ENCODE data around the gene NSUN6.
"Not testable (repeated sequence)": the region's sequence is repeated elsewhere in the genome, so short reads cannot be mapped to it uniquely, and the experiment has no call there.

Gene NSUN6

DNA sequence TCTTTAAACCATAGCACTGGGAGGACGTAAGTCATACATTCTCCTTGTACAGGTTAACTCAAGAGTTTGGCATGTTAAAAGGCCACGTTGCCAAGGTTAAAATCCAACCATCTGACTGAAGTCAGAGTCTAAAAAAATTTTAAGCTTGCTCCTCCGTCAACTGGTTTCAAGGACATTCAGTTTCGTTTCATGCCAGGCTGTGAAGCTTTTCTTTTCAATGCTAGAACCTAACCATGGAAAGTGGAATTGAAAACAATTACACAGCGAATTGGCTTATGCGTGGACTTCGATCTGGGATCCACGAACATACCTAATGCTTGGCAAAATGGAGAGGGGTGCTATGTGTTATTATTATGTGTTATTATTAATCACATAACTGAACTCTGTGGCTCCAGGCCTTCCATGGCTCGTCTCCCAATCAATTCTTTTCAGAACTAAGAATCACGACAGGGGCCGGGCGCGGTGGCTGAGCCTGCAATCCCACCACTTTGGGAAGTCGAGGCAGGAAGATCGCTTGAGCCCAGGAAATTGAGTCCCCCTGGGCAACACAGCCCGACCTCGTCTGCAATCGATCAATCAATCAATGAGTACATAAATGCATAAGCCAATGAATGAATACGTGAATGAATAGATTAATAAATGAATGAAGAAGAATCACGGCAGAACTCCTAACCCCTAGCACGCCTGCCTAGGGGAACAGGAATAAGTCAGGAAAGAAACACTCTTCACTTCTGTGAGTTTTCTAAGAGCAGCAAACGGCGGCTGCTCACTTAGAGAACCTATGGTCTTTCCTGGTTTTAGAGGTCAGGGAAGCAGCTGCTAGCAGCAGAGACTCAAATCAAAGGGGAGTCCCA, 7.1 kb upstream of the NSUN6 start:
- Histone ChIP-seq H3K4me3 (ENCODE audit: low read length) (peak overlapping the region; percentile 79), H3K36me3 (ENCODE audit: insufficient read depth, low read length) (no peaks in the 10 kb centered on the region), H3K4me1 (ENCODE audit: control insufficient read depth, insufficient read depth, low read length) (peaks cover 12% of the 10 kb centered on the region), H3K27me3 (ENCODE audit: control insufficient read depth, insufficient read depth, low read length) (no peaks in the 10 kb centered on the region), H3K9me3 (replicated peaks; ENCODE audit: low read length) (no peaks in the 10 kb centered on the region), H3K4me2 (ENCODE audit: low read length) (peak overlapping the region; percentile 86), H3K9ac (ENCODE audit: low read depth, low read length) (peak overlapping the region; percentile 93)

DNA sequence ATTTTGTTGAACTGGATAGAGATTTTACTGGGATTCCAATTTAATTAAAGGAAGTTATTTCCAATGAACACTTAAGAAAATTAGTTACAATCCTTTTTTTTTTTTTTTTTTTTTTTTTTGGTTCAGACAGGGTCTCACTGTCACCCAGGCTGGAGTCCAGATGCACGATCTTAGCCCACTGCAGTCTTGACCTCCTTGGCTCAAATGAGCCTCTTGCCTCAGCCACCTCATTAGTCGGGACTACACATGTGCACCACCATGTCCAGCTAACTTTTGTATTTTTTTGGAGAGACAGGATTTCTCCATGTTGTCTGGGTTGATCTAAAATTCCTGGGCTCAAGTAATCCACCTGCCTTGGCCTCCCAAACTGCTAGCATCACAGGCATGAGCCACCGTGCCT, 5.3 kb upstream of the NSUN6 start:
- no peaks in the 10 kb centered on the region for H3K9me3 ChIP-seq (replicated peaks; ENCODE audit: low read length)
- H3K36me3 ChIP-seq (ENCODE audit: insufficient read depth, low read length): no peaks in the 10 kb centered on the region
- H3K4me3 ChIP-seq (ENCODE audit: low read length): no peak overlapping the region
- H3K4me2 ChIP-seq (ENCODE audit: low read length): no peak overlapping the region
- H3K9ac ChIP-seq (ENCODE audit: low read depth, low read length): no peak overlapping the region
- peaks cover 11% of the 10 kb centered on the region for H3K4me1 ChIP-seq (ENCODE audit: control insufficient read depth, insufficient read depth, low read length)
- no peaks in the 10 kb centered on the region for H3K27me3 ChIP-seq (ENCODE audit: control insufficient read depth, insufficient read depth, low read length)

DNA sequence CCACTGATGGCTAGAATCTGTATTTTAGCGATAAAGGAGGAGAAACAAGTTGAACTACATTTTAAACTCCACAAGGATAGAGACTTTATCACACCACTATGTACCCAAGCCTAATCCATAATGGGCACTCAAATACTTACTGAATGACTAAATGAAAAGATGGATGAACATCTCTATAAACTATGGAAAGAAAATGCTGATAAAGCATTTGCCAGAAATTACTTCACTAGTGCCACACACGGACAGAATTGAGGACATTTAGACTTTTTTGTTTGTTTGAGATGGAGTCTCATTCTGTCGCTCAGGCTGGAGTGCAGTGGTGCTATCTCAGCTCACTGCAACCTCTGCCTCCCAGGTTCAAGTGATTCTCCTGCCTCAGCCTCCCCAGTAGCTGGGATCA, 1.7 kb upstream of the NSUN6 start:
- Histone ChIP-seq H3K4me3 (ENCODE audit: low read length) (no peak overlapping the region), H3K27me3 (ENCODE audit: control insufficient read depth, insufficient read depth, low read length) (no peaks in the 10 kb centered on the region), H3K4me1 (ENCODE audit: control insufficient read depth, insufficient read depth, low read length) (peaks cover 21% of the 10 kb centered on the region), H3K4me2 (ENCODE audit: low read length) (no peak overlapping the region), H3K9me3 (replicated peaks; ENCODE audit: low read length) (no peaks in the 10 kb centered on the region), H3K9ac (ENCODE audit: low read depth, low read length) (no peak overlapping the region), H3K36me3 (ENCODE audit: insufficient read depth, low read length) (no peaks in the 10 kb centered on the region)

DNA sequence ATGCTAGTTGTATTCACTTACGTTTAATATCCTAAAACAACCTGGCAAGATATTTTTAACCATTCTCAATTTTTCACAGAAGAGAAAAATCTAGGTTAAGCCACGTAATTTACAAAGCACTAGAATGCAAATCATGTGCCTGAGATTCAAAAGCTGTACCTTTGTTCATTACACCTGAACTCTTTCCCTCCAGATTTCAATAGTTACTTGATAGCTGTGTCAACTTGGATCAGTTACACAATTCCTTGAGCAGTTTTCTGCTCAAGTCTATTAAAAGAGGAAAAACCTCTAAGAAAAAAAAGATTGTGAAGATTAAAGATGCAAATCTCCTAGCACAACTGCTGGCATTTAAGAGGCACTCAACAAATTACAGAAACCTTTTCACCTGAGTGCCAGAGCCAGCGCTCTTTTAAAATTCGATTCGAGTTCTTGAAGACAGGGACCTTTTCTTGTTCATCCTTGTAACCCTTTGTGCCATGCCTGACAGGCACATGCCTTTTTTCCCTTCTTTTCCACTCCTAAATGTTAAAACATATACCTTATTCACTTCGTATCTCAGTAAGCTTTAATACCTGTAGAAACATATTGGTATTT, 886 bp downstream of the NSUN6 start:
- Histone ChIP-seq H3K4me3 (ENCODE audit: low read length) (peak overlapping the region; percentile 77), H3K9me3 (replicated peaks; ENCODE audit: low read length) (no peaks in the 10 kb centered on the region), H3K27me3 (ENCODE audit: control insufficient read depth, insufficient read depth, low read length) (no peaks in the 10 kb centered on the region), H3K4me2 (ENCODE audit: low read length) (peak overlapping the region; percentile 98), H3K36me3 (ENCODE audit: insufficient read depth, low read length) (no peaks in the 10 kb centered on the region), H3K4me1 (ENCODE audit: control insufficient read depth, insufficient read depth, low read length) (peaks cover 16% of the 10 kb centered on the region), H3K9ac (ENCODE audit: low read depth, low read length) (peak overlapping the region; percentile 81)

DNA sequence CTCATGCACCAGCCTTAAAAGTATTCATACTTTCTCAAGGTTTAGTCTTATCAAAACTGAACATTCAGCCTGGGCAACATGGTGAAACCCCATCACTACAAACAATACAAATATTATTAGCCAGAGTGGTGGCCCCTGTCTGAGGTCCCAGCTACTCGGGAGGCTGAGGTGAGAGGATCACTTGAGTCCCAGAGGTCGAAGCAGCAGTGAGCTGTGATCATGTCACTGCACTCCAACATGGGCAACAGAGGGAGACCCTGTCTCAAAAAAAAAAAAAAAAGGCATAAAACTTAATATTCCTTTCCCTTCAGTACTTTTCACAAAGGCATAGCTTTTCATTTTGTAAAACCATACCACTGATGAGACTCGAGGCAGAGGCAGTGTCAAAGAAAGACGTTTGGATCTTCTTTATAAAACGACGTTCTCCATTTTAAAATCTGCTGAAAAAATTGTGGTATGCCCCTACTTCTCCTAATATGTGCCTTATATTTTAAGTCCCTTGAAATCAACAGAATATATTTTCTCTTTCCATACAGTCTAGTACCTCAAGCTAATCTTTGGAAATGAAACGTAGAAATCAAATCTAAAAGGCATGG, 1.9 kb downstream of the NSUN6 start:
- no peak overlapping the region for H3K4me3 ChIP-seq (ENCODE audit: low read length)
- H3K36me3 ChIP-seq (ENCODE audit: insufficient read depth, low read length): no peaks in the 10 kb centered on the region
- H3K4me2 ChIP-seq (ENCODE audit: low read length): peak overlapping the region; percentile 98
- peaks cover 16% of the 10 kb centered on the region for H3K4me1 ChIP-seq (ENCODE audit: control insufficient read depth, insufficient read depth, low read length)
- H3K9me3 ChIP-seq (replicated peaks; ENCODE audit: low read length): no peaks in the 10 kb centered on the region
- H3K27me3 ChIP-seq (ENCODE audit: control insufficient read depth, insufficient read depth, low read length): no peaks in the 10 kb centered on the region
- H3K9ac ChIP-seq (ENCODE audit: low read depth, low read length): peak overlapping the region; percentile 81

DNA sequence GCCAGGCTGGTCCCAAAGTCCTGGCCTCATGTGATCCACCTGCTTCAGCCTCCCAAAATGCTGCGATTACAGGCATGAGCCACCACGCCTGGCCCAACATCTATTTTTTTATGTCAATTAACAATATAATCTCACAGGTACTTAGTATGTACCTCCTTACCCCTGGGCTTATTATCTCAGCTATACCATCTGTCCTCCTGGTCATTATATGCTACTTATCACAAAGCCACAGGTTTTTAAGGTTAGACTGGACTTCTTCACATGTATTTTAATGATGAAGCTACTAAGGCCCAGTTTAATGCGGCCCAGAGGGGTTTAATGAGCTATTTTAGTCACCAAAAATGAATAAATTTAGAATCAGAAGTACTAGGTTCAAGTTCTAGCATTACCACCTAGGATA, 3.4 kb downstream of the NSUN6 start:
- Histone ChIP-seq H3K9me3 (replicated peaks; ENCODE audit: low read length) (no peaks in the 10 kb centered on the region), H3K9ac (ENCODE audit: low read depth, low read length) (no peak overlapping the region), H3K36me3 (ENCODE audit: insufficient read depth, low read length) (no peaks in the 10 kb centered on the region), H3K4me2 (ENCODE audit: low read length) (no peak overlapping the region), H3K27me3 (ENCODE audit: control insufficient read depth, insufficient read depth, low read length) (no peaks in the 10 kb centered on the region), H3K4me1 (ENCODE audit: control insufficient read depth, insufficient read depth, low read length) (peaks cover 16% of the 10 kb centered on the region), H3K4me3 (ENCODE audit: low read length) (no peak overlapping the region)

DNA sequence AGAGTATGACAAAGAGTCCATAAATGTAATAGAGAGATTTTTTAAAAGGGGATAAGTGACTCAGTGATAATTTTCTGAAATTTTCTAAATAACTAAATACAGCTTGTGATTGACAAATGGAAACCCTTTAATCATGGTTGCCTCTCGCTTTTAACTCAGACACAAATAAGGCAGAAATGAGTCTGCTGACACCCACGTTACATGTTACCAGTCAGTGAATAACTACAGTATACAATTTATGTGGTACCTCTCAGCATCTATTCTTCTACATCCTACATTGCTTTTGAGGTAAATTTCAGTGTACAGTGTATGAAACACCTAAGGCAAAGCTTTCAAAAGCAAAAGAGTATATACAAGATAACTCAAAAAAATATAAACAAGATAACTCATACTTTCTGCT, 4.2 kb downstream of the NSUN6 start:
- H3K4me3 ChIP-seq (ENCODE audit: low read length): no peak overlapping the region
- no peak overlapping the region for H3K9ac ChIP-seq (ENCODE audit: low read depth, low read length)
- H3K4me1 ChIP-seq (ENCODE audit: control insufficient read depth, insufficient read depth, low read length): peaks cover 16% of the 10 kb centered on the region
- no peaks in the 10 kb centered on the region for H3K27me3 ChIP-seq (ENCODE audit: control insufficient read depth, insufficient read depth, low read length)
- no peaks in the 10 kb centered on the region for H3K36me3 ChIP-seq (ENCODE audit: insufficient read depth, low read length)
- no peak overlapping the region for H3K4me2 ChIP-seq (ENCODE audit: low read length)
- no peaks in the 10 kb centered on the region for H3K9me3 ChIP-seq (replicated peaks; ENCODE audit: low read length)

DNA sequence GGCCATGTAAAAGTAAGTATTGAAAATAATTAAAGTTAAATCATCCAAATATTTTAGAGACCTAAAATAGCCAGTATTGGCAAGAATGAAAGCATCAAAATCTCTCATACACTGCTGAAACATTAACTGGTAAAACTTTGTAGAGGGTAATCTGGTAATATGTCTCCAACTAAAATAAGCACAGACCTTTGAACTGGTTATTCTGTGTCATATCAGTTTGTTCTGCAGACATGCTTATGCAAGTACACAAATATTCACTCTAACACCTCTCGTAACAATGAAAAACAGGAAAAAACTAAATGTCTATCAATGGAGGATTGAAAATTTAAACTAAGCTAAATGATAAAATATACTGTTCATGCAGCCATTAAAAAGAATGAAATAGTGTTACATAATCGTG, 11.7 kb downstream of the NSUN6 start:
- not testable (repeated sequence) for H3K4me1 ChIP-seq (ENCODE audit: control insufficient read depth, insufficient read depth, low read length); H3K27me3 ChIP-seq (ENCODE audit: control insufficient read depth, insufficient read depth, low read length); H3K36me3 ChIP-seq (ENCODE audit: insufficient read depth, low read length); H3K4me3 ChIP-seq (ENCODE audit: low read length); H3K9ac ChIP-seq (ENCODE audit: low read depth, low read length); H3K4me2 ChIP-seq (ENCODE audit: low read length); H3K9me3 ChIP-seq (replicated peaks; ENCODE audit: low read length)

DNA sequence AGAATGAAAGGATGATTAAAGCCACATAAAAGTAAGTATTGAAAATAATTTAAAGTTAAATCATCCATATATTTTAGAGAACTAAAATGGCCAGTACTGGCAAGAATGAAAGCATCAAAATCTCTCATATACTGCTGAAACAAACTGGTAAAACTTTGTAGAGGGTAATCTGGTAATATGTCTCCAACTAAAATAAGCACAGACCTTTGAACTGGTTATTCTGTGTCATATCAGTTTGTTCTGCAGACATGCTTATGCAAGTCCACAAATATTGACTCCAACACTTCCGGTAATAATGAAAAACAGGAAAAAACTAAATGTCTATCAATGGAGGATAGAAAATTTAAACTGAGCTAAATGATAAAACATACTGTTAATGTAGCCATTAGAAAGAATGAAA, 14.0 kb downstream of the NSUN6 start:
- H3K27me3 ChIP-seq (ENCODE audit: control insufficient read depth, insufficient read depth, low read length); H3K4me1 ChIP-seq (ENCODE audit: control insufficient read depth, insufficient read depth, low read length); H3K4me3 ChIP-seq (ENCODE audit: low read length); H3K36me3 ChIP-seq (ENCODE audit: insufficient read depth, low read length); H3K9me3 ChIP-seq (replicated peaks; ENCODE audit: low read length); H3K4me2 ChIP-seq (ENCODE audit: low read length); H3K9ac ChIP-seq (ENCODE audit: low read depth, low read length): not testable (repeated sequence)

DNA sequence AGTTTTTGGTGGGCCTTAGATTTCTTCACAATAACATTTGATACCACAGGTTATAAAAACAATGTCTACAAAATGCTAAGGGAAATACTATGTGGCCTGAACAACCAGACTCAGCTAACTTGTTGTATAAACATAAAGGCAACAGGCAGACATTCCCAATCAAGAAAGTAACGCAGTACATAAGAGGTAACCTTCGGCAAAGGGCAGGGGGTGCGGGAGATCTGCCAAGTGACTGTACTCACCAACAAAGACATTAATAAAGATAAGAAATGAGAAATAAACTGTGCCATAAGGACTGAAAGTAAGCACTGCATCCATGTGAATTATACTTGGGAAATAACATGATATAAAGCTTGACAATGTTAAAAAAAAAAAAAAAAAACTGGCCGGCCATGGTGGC, 15.4 kb downstream of the NSUN6 start:
- H3K4me3 ChIP-seq (ENCODE audit: low read length): no peak overlapping the region
- H3K27me3 ChIP-seq (ENCODE audit: control insufficient read depth, insufficient read depth, low read length): no peaks in the 10 kb centered on the region
- H3K9ac ChIP-seq (ENCODE audit: low read depth, low read length): no peak overlapping the region
- no peak overlapping the region for H3K4me2 ChIP-seq (ENCODE audit: low read length)
- no peaks in the 10 kb centered on the region for H3K9me3 ChIP-seq (replicated peaks; ENCODE audit: low read length)
- H3K36me3 ChIP-seq (ENCODE audit: insufficient read depth, low read length): no peaks in the 10 kb centered on the region
- no peaks in the 10 kb centered on the region for H3K4me1 ChIP-seq (ENCODE audit: control insufficient read depth, insufficient read depth, low read length)

DNA sequence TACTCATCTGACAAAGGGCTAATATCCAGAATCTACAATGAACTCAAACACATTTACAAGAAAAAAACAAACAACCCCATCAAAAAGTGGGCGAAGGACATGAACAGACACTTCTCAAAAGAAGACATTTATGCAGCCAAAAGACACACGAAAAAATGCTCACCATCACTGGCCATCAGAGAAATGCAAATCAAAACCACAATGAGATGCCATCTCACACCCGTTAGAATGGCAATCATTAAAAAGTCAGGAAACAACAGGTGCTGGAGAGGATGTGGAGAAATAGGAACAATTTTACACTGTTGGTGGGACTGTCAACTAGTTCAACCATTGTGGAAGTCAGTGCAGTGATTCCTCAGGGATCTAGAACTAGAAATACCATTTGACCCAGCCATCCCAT, 18.9 kb downstream of the NSUN6 start:
- H3K4me1 ChIP-seq (ENCODE audit: control insufficient read depth, insufficient read depth, low read length); H3K4me3 ChIP-seq (ENCODE audit: low read length); H3K27me3 ChIP-seq (ENCODE audit: control insufficient read depth, insufficient read depth, low read length); H3K36me3 ChIP-seq (ENCODE audit: insufficient read depth, low read length); H3K4me2 ChIP-seq (ENCODE audit: low read length); H3K9me3 ChIP-seq (replicated peaks; ENCODE audit: low read length); H3K9ac ChIP-seq (ENCODE audit: low read depth, low read length): not testable (repeated sequence)
